Stomach (tissue), 9 donors: ENCODE results near the gene YWHAB. TPM values are rescaled to one million over a fixed set of nuclear protein-coding genes. Genes with fewer than 3 reads are reported as not detected.

ENCODE experiments used
- DNase-seq, 2 donors: peaks; one replicate each; pipeline versions ENCODE4 v3.0.0 to v3.0.0-alpha.2; 2013 to 2019
- H3K27ac ChIP-seq, 5 donors: fragments of 200-600 bp in 4 of 5; sonication (generic) in 4 of 5; one replicate each; pipeline ENCODE4 v1.5.1; 2013 to 2019; ENCODE audit warnings: mild to moderate bottlenecking in 1 of 5, moderate library complexity in 1 of 5
- H3K27me3 ChIP-seq, 3 donors: fragments of 200-600 bp; sonication (generic); one replicate each; pipeline ENCODE4 v1.5.1; 2017 to 2019; ENCODE audit warnings: mixed run types in 1 of 3
- H3K36me3 ChIP-seq, 4 donors: fragments of 200-600 bp; sonication (generic); 1 replicate in 3 of 4; 2 replicates in 1 of 4; pipeline ENCODE4 v1.5.1; 2016 to 2019
- H3K4me1 ChIP-seq, 4 donors: fragments of 200-600 bp; sonication (generic); one replicate each; pipeline ENCODE4 v1.5.1; 2016 to 2019
- H3K4me3 ChIP-seq, 4 donors: fragments of 200-600 bp; sonication (generic) in 3 of 4; one replicate each; pipeline ENCODE4 v1.5.1; 2016 to 2019; ENCODE audit warnings: mild to moderate bottlenecking in 1 of 4
- H3K9me3 ChIP-seq, 4 donors: fragments of 200-600 bp; sonication (generic); one replicate each; pipeline ENCODE4 v1.5.1; 2016 to 2019
- CTCF ChIP-seq, 7 experiments: fragments of 450-650 bp in 4 of 7; fragments of 200-600 bp in 3 of 7; sonication (generic) in 3 of 7; IDR thresholded peaks; one replicate each; pipeline ENCODE4 v1.5.1; 2016 to 2019; ENCODE audit warnings: antibody characterized with exemption in 7 of 7, control low read depth in 2 of 7, mild to moderate bottlenecking in 1 of 7
- EP300 ChIP-seq: sonication (generic); formaldehyde crosslinking; IDR thresholded peaks from one replicate; pipeline ENCODE4 v1.6.1; 2017; ENCODE audit warnings: antibody characterized with exemption
- POLR2A ChIP-seq, 4 donors: fragments of 450-650 bp; IDR thresholded peaks; one replicate each; pipeline ENCODE4 v1.6.1; 2016; ENCODE audit warnings: antibody characterized with exemption in 4 of 4, control low read depth in 2 of 4, mild to moderate bottlenecking in 1 of 4, moderate library complexity in 1 of 4
- POLR2AphosphoS5 ChIP-seq, 3 donors: sonication (generic); formaldehyde crosslinking; IDR thresholded peaks; one replicate each; pipeline ENCODE4 v1.6.1; 2016; ENCODE audit warnings: antibody characterized with exemption in 3 of 3
- WGBS, 5 donors: extraction: QIAGEN DNeasy Blood & Tissue Kit in 3 of 5; methylation state at CpG; one replicate each; pipeline versions ENCODE4 v1.1.5 to v1.1.7; 2013 to 2018; 5-methylcytosine and 5-hydroxymethylcytosine counted together
- intact Hi-C: fragments of 100-400 bp; cut with DNase I; formaldehyde crosslinking; loops from one replicate; pipeline ENCODE4 v1.15.1; 2023; ENCODE audit warnings: low total_unique reads
- polyA plus RNA-seq, 3 donors: library from polyadenylated mRNA; stranded (reverse); fragments of 200-250 nt; gene quantifications; one replicate each; pipeline ENCODE4 v1.2.3, GENCODE V29; 2013
- total RNA-seq, 5 donors: library from RNA; depleted of rRNA; stranded (reverse); fragments of >200 nt; gene quantifications; one replicate each; pipeline versions ENCODE4 v1.1.0 to v1.2.3, GENCODE V29; 2014 to 2016
- donor health status: healthy with polysubstance abuse.
- donor health status: Bipolar disorder and iron deficiency.
- donor health status: healthy.

The YWHAB gene
- total and polyA plus RNA-seq, 8 donors: 52.2 to 135 (median 93.1) TPM

- H3K27ac ChIP-seq: no peak overlapping the region
- no peak for DNase-seq
- H3K27me3 ChIP-seq: no peaks in the 10 kb centered on the region
- peaks cover 5 to 30% (median 23%) of the 10 kb centered on the region in 4 donors for H3K4me1 ChIP-seq
- intact Hi-C loops: no loop called here
- peaks cover 6 to 48% (median 37%) of the 10 kb centered on the region in 4 donors for H3K36me3 ChIP-seq
- no peak for TF ChIP-seq CTCF (IDR thresholded peaks at IDR 0.05)
- no peak for TF ChIP-seq POLR2AphosphoS5 (IDR thresholded peaks at IDR 0.05)
- no peak for TF ChIP-seq POLR2A (IDR thresholded peaks at IDR 0.05)
- TF ChIP-seq EP300: no peak
- H3K4me3 ChIP-seq: no peak overlapping the region
- WGBS, 5 donors: 72 to 89% (median 78%) methylated on average over 2 of the region's 2 CpGs
- no peaks in the 10 kb centered on the region for H3K9me3 ChIP-seq
Measured at GRCh38 chr20:44912189-44912588, 26.7 kb downstream of the YWHAB start.

- Histone ChIP-seq H3K27me3 (no peaks in the 10 kb centered on the region), H3K27ac (no peak overlapping the region), H3K4me3 (no peak overlapping the region), H3K4me1 (peaks cover 0 to 17% (median 14%) of the 10 kb centered on the region in 4 donors), H3K9me3 (no peaks in the 10 kb centered on the region), H3K36me3 (peaks cover 0 to 48% (median 26%) of the 10 kb centered on the region in 4 donors)
- no peak for TF ChIP-seq POLR2AphosphoS5 (IDR thresholded peaks at IDR 0.05)
- TF ChIP-seq POLR2A (IDR thresholded peaks at IDR 0.05): no peak
- no peak for TF ChIP-seq CTCF (IDR thresholded peaks at IDR 0.05)
- no peak for DNase-seq
- 63 to 79% (median 73%) methylated on average over 1 of the region's 1 CpG for WGBS, 5 donors
- intact Hi-C loops: no loop called here
Measured at GRCh38 chr20:44914924-44915323, 29.4 kb downstream of the YWHAB start.

- TF ChIP-seq POLR2AphosphoS5 (IDR thresholded peaks at IDR 0.05) (no peak), POLR2A (IDR thresholded peaks at IDR 0.05) (no peak), CTCF (IDR thresholded peaks at IDR 0.05) (no peak)
- Histone ChIP-seq H3K27ac (no peak overlapping the region), H3K9me3 (no peaks in the 10 kb centered on the region), H3K4me1 (peaks cover 0 to under 1% (median under 1%) of the 10 kb centered on the region in 4 donors), H3K36me3 (peaks cover 0 to 51% (median 27%) of the 10 kb centered on the region in 4 donors), H3K4me3 (no peak overlapping the region), H3K27me3 (no peaks in the 10 kb centered on the region)
- DNase-seq: no peak
- intact Hi-C loops: no loop called here
- WGBS, 5 donors: 91 to 97% (median 95%) methylated on average over 9 to 12 of the region's 12 CpGs
Measured at GRCh38 chr20:44916586-44916985, 31.1 kb downstream of the YWHAB start.

- peaks cover 0 to 58% (median 34%) of the 10 kb centered on the region in 4 donors for H3K36me3 ChIP-seq
- no peak overlapping the region for H3K27ac ChIP-seq
- intact Hi-C loops: no loop called here
- no peak for DNase-seq
- no peaks in the 10 kb centered on the region for H3K27me3 ChIP-seq
- H3K9me3 ChIP-seq: no peaks in the 10 kb centered on the region
- H3K4me3 ChIP-seq: no peak overlapping the region
- 95 to 100% (median 97%) methylated on average over 2 of the region's 2 CpGs for WGBS, 5 donors
- H3K4me1 ChIP-seq: no peaks in the 10 kb centered on the region
- no peak for TF ChIP-seq CTCF (IDR thresholded peaks at IDR 0.05)
- no peak for TF ChIP-seq POLR2A (IDR thresholded peaks at IDR 0.05)
- no peak for TF ChIP-seq EP300
- no peak for TF ChIP-seq POLR2AphosphoS5 (IDR thresholded peaks at IDR 0.05)
Measured at GRCh38 chr20:44917399-44917798, 31.9 kb downstream of the YWHAB start.
